ENCODE data around the gene NPW. TPM values are rescaled to one million over a fixed set of nuclear protein-coding genes. Genes with fewer than 3 reads are reported as not detected.
A peak's percentile ranks its signal among the peaks of the same experiment; 100 is the strongest.

NPW gene
- total RNA-seq, 4 donors from 2014 or later, result not detected

- peaks cover 0 to 28% (median 18%) of the 10 kb centered on the region in 4 donors for H3K36me3 ChIP-seq
- 69% methylated on average over 8 of the region's 18 CpGs for WGBS
- H3K27ac ChIP-seq (replicated peaks in 1 of 4), result peak overlapping the region in 2 of 4 donors; percentile 17 to 75
Observed at GRCh38 chr16:2028620-2029220, 9.1 kb downstream of the NPW start.

GRCh38 chr16:2029350-2029749 lies 9.8 kb downstream of the NPW start:
- peaks cover 0 to 32% (median 18%) of the 10 kb centered on the region in 4 donors for H3K36me3 ChIP-seq
- peaks cover 42 to 81% (median 79%) of the 10 kb centered on the region in 4 donors for H3K4me1 ChIP-seq
- TF ChIP-seq POLR2A (IDR thresholded peaks at IDR 0.05; ENCODE audit: low read depth) (no peak), EP300 (IDR thresholded peaks at IDR 0.05) (no peak), POLR2AphosphoS5 (IDR thresholded peaks at IDR 0.05) (no peak), CTCF (IDR thresholded peaks at IDR 0.05) (no peak)
- H3K27ac ChIP-seq (replicated peaks in 1 of 4), result peak overlapping the region in 3 of 4 donors; percentile 26 to 83 (median 29)
- peak overlapping the region; percentile 78 to 87 (median 80) for H3K4me3 ChIP-seq
- WGBS, result no CpG with 5 or more reads among the region's 22 CpGs
- no peak for DNase-seq (ENCODE audit: extremely low spot score)
- no peaks in the 10 kb centered on the region for H3K9me3 ChIP-seq
- no peaks in the 10 kb centered on the region for H3K27me3 ChIP-seq
- intact Hi-C loops (cut with DNase I), result no loop called here

More at GRCh38 chr16:2028620-2029220, 9.1 kb downstream of the NPW start:
- TF ChIP-seq POLR2AphosphoS5 (IDR thresholded peaks at IDR 0.05), result no peak
- TF ChIP-seq POLR2A (IDR thresholded peaks at IDR 0.05; ENCODE audit: low read depth), result no peak
- TF ChIP-seq CTCF (IDR thresholded peaks at IDR 0.05), result no peak
- no peak for TF ChIP-seq EP300 (IDR thresholded peaks at IDR 0.05)
- peak overlapping the region; percentile 78 to 87 (median 80) for H3K4me3 ChIP-seq
- no peak for DNase-seq (ENCODE audit: extremely low spot score)
- H3K9me3 ChIP-seq, result no peaks in the 10 kb centered on the region
- H3K27me3 ChIP-seq, result no peaks in the 10 kb centered on the region
- intact Hi-C loops (cut with DNase I), result no loop called here
- peaks cover 43 to 82% (median 79%) of the 10 kb centered on the region in 4 donors for H3K4me1 ChIP-seq

DNA sequence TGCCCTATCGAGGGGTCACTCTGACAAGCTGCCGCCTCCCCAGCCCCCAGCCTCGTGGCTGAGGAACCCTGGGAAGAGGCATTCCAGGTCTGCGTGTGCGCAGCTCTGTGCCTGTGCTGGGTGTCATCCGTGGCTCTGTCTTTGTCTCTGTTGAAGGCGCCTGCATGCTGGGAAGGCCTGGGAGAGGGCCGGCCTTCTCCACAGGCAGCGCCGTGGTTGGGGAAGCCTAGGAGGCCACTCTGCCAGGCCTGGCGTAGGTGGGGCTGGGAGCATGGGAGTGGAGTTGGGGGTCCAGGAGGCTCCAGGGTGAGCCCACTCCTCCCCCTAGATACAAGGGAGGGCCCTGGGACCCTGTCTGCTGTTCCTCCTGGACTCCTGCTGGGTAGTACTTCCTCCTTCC lies 10.5 kb downstream of the NPW start:
- TF ChIP-seq EP300 (IDR thresholded peaks at IDR 0.05) (no peak), POLR2AphosphoS5 (IDR thresholded peaks at IDR 0.05) (no peak), POLR2A (IDR thresholded peaks at IDR 0.05; ENCODE audit: low read depth) (no peak), CTCF (IDR thresholded peaks at IDR 0.05) (no peak)
- H3K4me3 ChIP-seq, result peak overlapping the region; percentile 78 to 87 (median 80)
- H3K4me1 ChIP-seq, result peaks cover 40 to 85% (median 81%) of the 10 kb centered on the region in 4 donors
- H3K36me3 ChIP-seq, result peaks cover 0 to 37% (median 18%) of the 10 kb centered on the region in 4 donors
- no peaks in the 10 kb centered on the region for H3K9me3 ChIP-seq
- H3K27me3 ChIP-seq, result no peaks in the 10 kb centered on the region
- WGBS, result 81% methylated on average over 9 of the region's 11 CpGs
- peak overlapping the region; percentile 29 to 92 (median 86) for H3K27ac ChIP-seq (replicated peaks in 1 of 4)
- no peak for DNase-seq (ENCODE audit: extremely low spot score)
- intact Hi-C loops (cut with DNase I), result no loop called here

DNA sequence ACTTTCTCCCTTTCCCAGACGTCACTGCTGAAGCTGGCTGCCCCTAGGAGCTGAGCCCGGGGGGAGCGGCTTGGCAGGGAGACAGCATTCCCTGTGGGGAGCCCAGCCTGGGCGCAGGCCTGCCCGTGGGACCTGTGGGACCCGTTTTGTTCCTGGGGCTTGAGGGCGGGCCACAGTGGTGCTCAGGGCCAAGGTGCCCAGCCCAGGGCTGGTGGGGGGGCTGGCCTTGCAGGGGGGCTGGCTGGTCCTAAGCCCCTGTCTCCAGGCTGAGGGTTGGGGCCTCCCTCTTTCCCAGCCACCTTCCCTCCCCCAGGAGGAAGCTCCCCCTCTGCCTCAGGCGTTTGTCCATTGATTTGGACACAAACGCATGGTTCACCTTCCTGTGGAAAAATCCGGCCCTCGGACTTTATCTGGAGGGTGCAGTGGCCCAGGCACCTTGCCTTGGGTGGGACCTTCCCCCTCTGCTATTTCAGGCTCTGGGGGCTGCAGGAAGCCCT lies 11.5 kb downstream of the NPW start:
- intact Hi-C loops (cut with DNase I), result no loop called here
- Histone ChIP-seq H3K4me3 (peak overlapping the region in 1 of 4 donors; percentile 18), H3K4me1 (peaks cover 44 to 86% (median 81%) of the 10 kb centered on the region in 4 donors), H3K9me3 (no peaks in the 10 kb centered on the region), H3K27ac (replicated peaks in 1 of 4) (peak overlapping the region; percentile 83 to 92 (median 86)), H3K27me3 (no peaks in the 10 kb centered on the region), H3K36me3 (peaks cover 0 to 48% (median 18%) of the 10 kb centered on the region in 4 donors)
- no peak for DNase-seq (ENCODE audit: extremely low spot score)
- WGBS, result 67% methylated on average over 5 of the region's 11 CpGs
- TF ChIP-seq POLR2AphosphoS5 (IDR thresholded peaks at IDR 0.05) (peak in 1 of 2 donors; percentile 25), POLR2A (IDR thresholded peaks at IDR 0.05; ENCODE audit: low read depth) (no peak)

DNA sequence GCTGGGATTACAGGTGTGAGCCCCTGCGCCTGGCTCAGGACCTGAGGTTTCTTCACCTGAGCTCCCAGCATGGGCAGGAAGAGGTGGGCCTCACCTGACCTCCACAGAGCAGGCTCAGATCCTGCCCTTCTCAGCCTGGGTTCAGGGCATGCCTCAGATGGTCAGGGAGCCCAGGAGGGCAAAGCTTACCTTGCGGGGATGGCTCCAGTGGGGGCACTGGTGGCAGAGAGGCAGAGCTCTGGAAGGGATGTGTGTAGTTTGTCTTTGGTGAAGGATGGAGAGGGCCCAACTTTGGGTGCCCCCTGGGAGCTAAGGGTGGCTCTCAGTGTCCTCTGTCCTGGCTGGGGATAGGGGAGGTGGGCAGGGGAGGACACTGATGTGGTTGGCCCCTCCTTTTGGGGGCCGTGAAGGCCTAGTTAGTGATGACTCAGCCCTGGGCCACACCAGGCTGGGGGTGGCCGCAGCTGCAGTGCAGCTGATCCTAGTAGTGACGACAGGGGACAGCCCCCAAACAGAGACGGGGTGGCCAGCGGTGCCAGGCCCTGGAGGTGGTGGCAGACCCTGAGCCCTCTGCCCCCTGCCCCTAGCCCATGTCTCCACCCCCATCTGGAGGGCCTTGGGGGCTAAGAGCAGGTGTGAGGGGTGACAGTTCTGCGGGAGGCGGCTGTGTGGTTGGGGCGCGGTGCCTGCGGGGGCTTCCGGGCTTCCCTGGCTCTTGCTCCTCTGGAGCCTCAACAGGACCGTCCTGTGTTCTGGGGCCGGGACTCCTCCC lies 12.9 kb downstream of the NPW start:
- WGBS, result 69% methylated on average over 3 of the region's 15 CpGs
- peaks cover 49 to 88% (median 84%) of the 10 kb centered on the region in 4 donors for H3K4me1 ChIP-seq

More for the DNA sequence above, 12.9 kb downstream of the NPW start:
- peak overlapping the region; percentile 40 to 54 (median 46) for H3K4me3 ChIP-seq
- no peak for DNase-seq (ENCODE audit: extremely low spot score)
- intact Hi-C loops (cut with DNase I), result no loop called here
- H3K9me3 ChIP-seq, result no peaks in the 10 kb centered on the region
- H3K36me3 ChIP-seq, result peaks cover 0 to 62% (median 26%) of the 10 kb centered on the region in 4 donors
- TF ChIP-seq POLR2AphosphoS5 (IDR thresholded peaks at IDR 0.05) (no peak), EP300 (IDR thresholded peaks at IDR 0.05) (no peak)
- peak overlapping the region; percentile 83 to 92 (median 86) for H3K27ac ChIP-seq (replicated peaks in 1 of 4)
- H3K27me3 ChIP-seq, result no peaks in the 10 kb centered on the region

All from esophagus muscularis mucosa (tissue), 4 donors.